A549 (cell line): Measurements from ENCODE around the gene SEPHS1. TPM values are rescaled to one million over a fixed set of nuclear protein-coding genes. Genes with fewer than 3 reads are reported as not detected.

ENCODE experiments used
- ATAC-seq, 2 experiments: fragments of 200-7000 bp in 1 of 2; fragments of >200 bp in 1 of 2; cut with Nextera tagmentation in 1 of 2; cut with Tn5 transposase in 1 of 2; 3 replicates each; pipeline versions ENCODE4 v1.8.0 to v1.9.1; 2018 to 2020; ENCODE audit warnings: mild to moderate bottlenecking in 1 of 2, moderate library complexity in 1 of 2
- CTCF ChIA-PET: fragments of 300-600 bp; sonication (Branson Sonifier 250); formaldehyde crosslinking; extraction: SDS; loops from one replicate; lab custom pipeline; 2021; ENCODE audit warnings: antibody characterized with exemption, inconsistent platforms; lab: Yijun Ruan, JAX
- POLR2A ChIA-PET: fragments of 350-600 bp; formaldehyde crosslinking; extraction: SDS; loops from one replicate; lab custom pipeline; 2021; ENCODE audit warnings: antibody characterized with exemption, inconsistent platforms; lab: Yijun Ruan, JAX
- DNase-seq, 2 experiments: peaks; one replicate each; pipeline versions ENCODE4 v3.0.0 to v3.0.0-alpha.2; 2011 to 2016; ENCODE audit warnings: low read depth in 1 of 2, low spot score in 1 of 2
- FAIRE-seq: peaks from 2 replicates; lab custom pipeline; 2011; peaks lifted over from hg19 to GRCh38; lab: Jason Lieb, UNC
- H3K27ac ChIP-seq, 2 experiments: fragments of >200 bp; sonication (Bioruptor Twin); formaldehyde crosslinking; 3 replicates each; pipeline ENCODE4 v1.5.1; 2016 to 2017
- H3K4me1 ChIP-seq: fragments of >200 bp; sonication (Bioruptor Twin); formaldehyde crosslinking; 3 replicates; pipeline ENCODE4 v1.6.1; 2016
- H3K4me2 ChIP-seq: fragments of >200 bp; sonication (Bioruptor Twin); formaldehyde crosslinking; 3 replicates; pipeline ENCODE4 v1.6.1; 2016
- H3K4me3 ChIP-seq: fragments of >200 bp; sonication (Bioruptor Twin); formaldehyde crosslinking; 3 replicates; pipeline ENCODE4 v1.5.1; 2016
- H3K9me3 ChIP-seq: fragments of >200 bp; sonication (Bioruptor Twin); formaldehyde crosslinking; 3 replicates; pipeline ENCODE4 v1.6.1; 2016
- CBX2 ChIP-seq: fragments of 200-600 bp; sonication (generic); IDR thresholded peaks from 2 replicates; pipeline ENCODE4 v1.6.1; 2016; ENCODE audit warnings: low read depth, mild to moderate bottlenecking, borderline replicate concordance
- CBX8 ChIP-seq: fragments of 200-600 bp; sonication (generic); IDR thresholded peaks from 2 replicates; pipeline ENCODE4 v1.6.1; 2016
- CEBPB ChIP-seq, 2 experiments: fragments of >200 bp in 1 of 2; sonication (Bioruptor Twin) in 1 of 2; formaldehyde crosslinking in 1 of 2; IDR thresholded peaks; 2 replicates each; pipeline ENCODE4 v1.6.1; 2012 to 2016
- CHD4 ChIP-seq: fragments of 200-600 bp; sonication (generic); IDR thresholded peaks from 2 replicates; pipeline ENCODE4 v1.6.1; 2016; ENCODE audit warnings: antibody characterized with exemption, mild to moderate bottlenecking, borderline replicate concordance
- EHF ChIP-seq: fragments of 250-450 bp; sonication (Bioruptor Pico); IDR thresholded peaks from 2 replicates; pipeline ENCODE4 v1.5.0; 2020; ENCODE audit warnings: mild to moderate bottlenecking
- ELK1 ChIP-seq: fragments of 150-350 bp; IDR thresholded peaks from 2 replicates; pipeline ENCODE4 v1.6.1; 2014; ENCODE audit warnings: low read depth, mild to moderate bottlenecking, low read length
- FOSB ChIP-seq: fragments of 250-450 bp; sonication (Bioruptor Pico); IDR thresholded peaks from 2 replicates; pipeline ENCODE4 v1.5.0; 2020; ENCODE audit warnings: mild to moderate bottlenecking, moderate library complexity
- FOXS1 ChIP-seq: fragments of 250-450 bp; sonication (Bioruptor Pico); IDR thresholded peaks from 2 replicates; pipeline ENCODE4 v1.5.0; 2020; ENCODE audit warnings: mild to moderate bottlenecking, moderate library complexity
- HOXA7 ChIP-seq: fragments of 250-450 bp; sonication (Bioruptor Pico); IDR thresholded peaks from 2 replicates; pipeline ENCODE4 v1.5.0; 2020; ENCODE audit warnings: mild to moderate bottlenecking, moderate library complexity
- HOXB5 ChIP-seq: fragments of 250-450 bp; sonication (Bioruptor Pico); IDR thresholded peaks from 2 replicates; pipeline ENCODE4 v1.5.0; 2020; ENCODE audit warnings: mild to moderate bottlenecking, moderate library complexity
- JUN ChIP-seq, 2 experiments: fragments of >200 bp; sonication (Bioruptor Twin); formaldehyde crosslinking; IDR thresholded peaks; 2 replicates in 1 of 2; 3 replicates in 1 of 2; pipeline ENCODE4 v1.6.1; 2016 to 2017
- KDM5A ChIP-seq: fragments of 200-600 bp; sonication (generic); IDR thresholded peaks from 2 replicates; pipeline ENCODE4 v1.6.1; 2016; ENCODE audit warnings: antibody characterized with exemption, mild to moderate bottlenecking
- MAFK ChIP-seq: fragments of 450-650 bp; IDR thresholded peaks from 2 replicates; pipeline ENCODE4 v1.6.1; 2014; ENCODE audit not compliant: partially characterized antibody
- MYC ChIP-seq: IDR thresholded peaks from 2 replicates; pipeline ENCODE4 v1.6.1; 2012; ENCODE audit warnings: mild to moderate bottlenecking, inconsistent platforms, low read length, improper control_type of control experiment, borderline replicate concordance
- NFE2L2 ChIP-seq: fragments of 150-350 bp; conservative IDR thresholded peaks from 2 replicates; pipeline ENCODE4 v1.6.1; 2014; ENCODE audit warnings: low read length
- PHF8 ChIP-seq: fragments of 200-600 bp; sonication (generic); IDR thresholded peaks from 2 replicates; pipeline ENCODE4 v1.6.1; 2016; ENCODE audit warnings: low read depth, mild to moderate bottlenecking, antibody characterized with exemption, moderate library complexity, borderline replicate concordance
- POLR2AphosphoS2 ChIP-seq: conservative IDR thresholded peaks from 2 replicates; pipeline ENCODE4 v1.6.1; 2012; ENCODE audit warnings: low read length, improper control_type of control experiment, inconsistent platforms
- RNF2 ChIP-seq: fragments of 200-600 bp; sonication (generic); IDR thresholded peaks from 2 replicates; pipeline ENCODE4 v1.6.1; 2016; ENCODE audit warnings: low read depth, mild to moderate bottlenecking, antibody characterized with exemption, moderate library complexity, borderline replicate concordance
- SMC3 ChIP-seq: fragments of >200 bp; sonication (Bioruptor Twin); formaldehyde crosslinking; IDR thresholded peaks from 3 replicates; pipeline ENCODE4 v1.6.1; 2018; ENCODE audit warnings: inconsistent platforms
- TFCP2L1 ChIP-seq: fragments of 250-450 bp; sonication (Bioruptor Pico); IDR thresholded peaks from 2 replicates; pipeline ENCODE4 v1.5.0; 2021; ENCODE audit warnings: mild to moderate bottlenecking
- TP53 ChIP-seq: fragments of 250-450 bp; sonication (Bioruptor Pico); IDR thresholded peaks from 2 replicates; pipeline ENCODE4 v1.5.0; 2021; ENCODE audit warnings: mild to moderate bottlenecking, moderate library complexity
- ZSCAN20 ChIP-seq: fragments of 250-450 bp; sonication (Bioruptor Pico); IDR thresholded peaks from 2 replicates; pipeline ENCODE4 v1.8.0; 2022; ENCODE audit warnings: mild to moderate bottlenecking, moderate library complexity
- WGBS: methylation state at CpG from one replicate; pipeline ENCODE4 v1.1.6; 2017; ENCODE audit errors: missing lambda C conversion rate; 5-methylcytosine and 5-hydroxymethylcytosine counted together
- polyA plus RNA-seq, 4 experiments: library from polyadenylated mRNA; depleted of rRNA in 3 of 4; stranded (reverse); fragments of >200 nt; fragmentation: RNase III in 1 of 4; extraction: RNeasy Plus Mini Kit Qiagen cat#74134 plus additional on column Dnase treatment in 1 of 4; gene quantifications; 2 replicates in 3 of 4; 3 replicates in 1 of 4; pipeline ENCODE4 v1.2.3, GENCODE V29; 2011 to 2017
- TF ChIP-seq, protein P1 (sequence below): IDR thresholded peaks from 2 replicates; pipeline ENCODE4 v1.6.1; 2012; ENCODE audit warnings: low read depth, borderline replicate concordance
- TF ChIP-seq, protein P2 (sequence below): IDR thresholded peaks from 2 replicates; pipeline ENCODE4 v1.6.1; 2012

Gene SEPHS1
- polyA plus RNA-seq, 2 of the 4 experiments (the other 2 are of a cell fraction), result 71.4 to 124 TPM

- POLR2A ChIA-PET, result no interaction called here
- no peak for TF ChIP-seq POLR2AphosphoS2
- TF ChIP-seq PHF8, result no peak
- TF ChIP-seq HOXB5, result no peak
- TF ChIP-seq EHF (CRISPR knock-in tag), result no peak
- no peak for TF ChIP-seq SMC3
- TF ChIP-seq JUN (IDR thresholded peaks at IDR 0.05), result no peak
- no peak for TF ChIP-seq KDM5A
- no peak for TF ChIP-seq TFCP2L1 (CRISPR knock-in tag)
- no peak for TF ChIP-seq ZSCAN20 (CRISPR knock-in tag)
- TF ChIP-seq FOXS1, result no peak
- TF ChIP-seq, protein P1, sequence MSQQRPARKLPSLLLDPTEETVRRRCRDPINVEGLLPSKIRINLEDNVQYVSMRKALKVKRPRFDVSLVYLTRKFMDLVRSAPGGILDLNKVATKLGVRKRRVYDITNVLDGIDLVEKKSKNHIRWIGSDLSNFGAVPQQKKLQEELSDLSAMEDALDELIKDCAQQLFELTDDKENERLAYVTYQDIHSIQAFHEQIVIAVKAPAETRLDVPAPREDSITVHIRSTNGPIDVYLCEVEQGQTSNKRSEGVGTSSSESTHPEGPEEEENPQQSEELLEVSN, result no peak
- TF ChIP-seq CEBPB (IDR thresholded peaks at IDR 0.05), result no peak
- TF ChIP-seq CBX8, result no peak
- TF ChIP-seq MYC, result no peak
- no peak for TF ChIP-seq CHD4
- TF ChIP-seq RNF2, result no peak
- TF ChIP-seq, all 56 proteins: peak for 0
- WGBS, result 65% methylated on average over 3 of the region's 3 CpGs
- FAIRE-seq (no peak), DNase-seq (no peak), ATAC-seq (no peak)
- CTCF ChIA-PET, result interaction anchor here (1.2 kb wide), 1 partner anchor 14 kb away, joined by 4 read pairs; no protein-coding TSS in a partner anchor
- H3K4me3 ChIP-seq, result no peak overlapping the region
- no peak overlapping the region for H3K27ac ChIP-seq
- H3K9me3 ChIP-seq, result peaks cover 7% of the 10 kb centered on the region; the same call in 2 of the 3 replicates
- H3K4me2 ChIP-seq, result no peak overlapping the region
- H3K4me1 ChIP-seq, result no peaks in the 10 kb centered on the region
These were observed 47.4 kb upstream of the SEPHS1 start for GRCh38 chr10:13395540-13395939.

GRCh38 chr10:13393640-13394039 is 45.5 kb upstream of the SEPHS1 start:
- ATAC-seq, result no peak
- no peak overlapping the region for H3K27ac ChIP-seq
- H3K4me2 ChIP-seq, result no peak overlapping the region
- FAIRE-seq, result no peak
- H3K4me1 ChIP-seq, result no peaks in the 10 kb centered on the region
- WGBS, result 34% methylated on average over 4 of the region's 4 CpGs
- no peak for TF ChIP-seq CEBPB (IDR thresholded peaks at IDR 0.05)
- TF ChIP-seq CBX2, result no peak
- no peak for TF ChIP-seq FOSB (CRISPR knock-in tag)
- no peak for TF ChIP-seq JUN (IDR thresholded peaks at IDR 0.05)
- no peak for TF ChIP-seq TP53
- TF ChIP-seq HOXA7 (CRISPR knock-in tag), result no peak
- ChIA-PET POLR2A (no interaction called here), CTCF (interaction anchor here (0.9 kb wide), 1 partner anchor 47 kb away, joined by 4 read pairs; no protein-coding TSS in a partner anchor)
- H3K4me3 ChIP-seq, result no peak overlapping the region
- no peak for DNase-seq
- H3K9me3 ChIP-seq, result no peaks in the 10 kb centered on the region

DNA sequence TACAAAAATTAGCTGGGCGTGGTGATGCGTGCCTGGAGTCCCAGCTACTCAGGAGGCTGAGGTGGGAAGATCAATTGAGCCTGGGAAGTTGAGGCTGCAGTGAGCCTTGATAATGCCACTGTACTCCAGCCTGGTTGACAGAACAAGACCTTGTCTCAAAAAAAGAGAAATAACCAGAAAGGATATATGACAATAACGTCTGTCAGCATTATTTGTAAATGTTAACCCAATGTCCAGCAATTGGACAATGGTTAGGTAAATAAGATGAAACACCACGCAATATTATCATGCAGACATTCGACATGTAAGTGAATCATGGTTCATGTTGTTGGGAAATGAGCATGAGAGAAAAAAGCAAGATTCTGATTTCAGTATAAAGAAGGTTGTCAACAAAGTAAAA is 44.6 kb upstream of the SEPHS1 start:
- no peak for FAIRE-seq
- POLR2A ChIA-PET, result no interaction called here
- 38% methylated on average over 5 of the region's 5 CpGs for WGBS

More for the DNA sequence above, 44.6 kb upstream of the SEPHS1 start:
- DNase-seq (no peak), ATAC-seq (no peak)
- TF ChIP-seq, protein P2, sequence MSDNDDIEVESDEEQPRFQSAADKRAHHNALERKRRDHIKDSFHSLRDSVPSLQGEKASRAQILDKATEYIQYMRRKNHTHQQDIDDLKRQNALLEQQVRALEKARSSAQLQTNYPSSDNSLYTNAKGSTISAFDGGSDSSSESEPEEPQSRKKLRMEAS, result no peak
- TF ChIP-seq NFE2L2, result no peak
- no peak for TF ChIP-seq ELK1
- TF ChIP-seq MAFK, result peak; percentile 60
- Histone ChIP-seq H3K4me3 (no peak overlapping the region), H3K9me3 (no peaks in the 10 kb centered on the region), H3K4me2 (no peak overlapping the region), H3K4me1 (no peaks in the 10 kb centered on the region), H3K27ac (no peak overlapping the region)
- CTCF ChIA-PET, result interaction anchor here (1.6 kb wide), 1 partner anchor 21 kb away, joined by 7 read pairs; no protein-coding TSS in a partner anchor
